ENCODE measurements around the gene GPRC5B.

GRCh38 chr16:19890901-19891300 lies 6.3 kb upstream of the GPRC5B start:
- no peak for TF ChIP-seq EZH2phosphoT487 (IDR thresholded peaks at IDR 0.05; ENCODE audit: insufficient read depth, low read depth)
- TF ChIP-seq EZH2 (IDR thresholded peaks at IDR 0.05; ENCODE audit: insufficient read depth, poor library complexity, severe bottlenecking), result no peak
